ENCODE results near the gene POU3F1. TPM values are rescaled to one million over a fixed set of nuclear protein-coding genes. Genes with fewer than 3 reads are reported as not detected.

POU3F1 gene
- total and polyA plus RNA-seq, 2 of the 4 experiments (the other 2 are of a cell fraction): not detected

DNA sequence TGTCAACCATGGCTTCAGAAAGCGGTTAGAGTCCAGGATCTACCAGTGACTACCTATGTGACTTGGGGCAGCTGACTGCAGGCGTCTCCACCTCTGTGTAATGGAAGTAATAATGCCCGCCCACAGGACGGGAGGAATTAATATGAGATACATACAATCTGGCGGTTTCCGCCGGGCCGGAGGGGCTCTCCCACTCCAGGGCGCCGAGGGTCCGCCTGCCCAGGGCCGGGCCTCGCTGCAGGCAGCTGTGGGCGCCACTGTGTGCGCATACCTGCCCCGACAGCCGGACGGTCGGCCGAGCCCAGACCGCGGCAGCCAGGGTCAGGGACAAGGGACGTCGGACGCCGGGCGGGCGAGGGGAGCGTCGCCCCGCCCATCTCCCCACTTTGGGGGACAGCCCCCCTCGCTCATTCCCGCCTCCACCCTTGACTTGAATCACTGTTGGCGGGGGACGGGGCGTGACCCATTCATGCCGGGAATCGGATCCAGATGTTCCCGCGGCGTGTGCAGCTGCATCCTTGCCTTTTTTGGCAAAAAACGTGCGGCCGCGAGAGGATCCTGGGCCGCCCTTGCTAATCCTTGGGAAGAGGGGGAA is 50.7 kb downstream of the POU3F1 start (continued):
- TF ChIP-seq RFX5 (IDR thresholded peaks at IDR 0.05; ENCODE audit: low read depth, low read length): no peak

- H3K79me1 ChIP-seq (ENCODE audit: low read depth in 1 of 2, low read length in 2 of 2): peaks cover 22 to 46% of the 10 kb centered on the region in 2 experiments; a peak in 3 of 4 replicates
- H3K9ac ChIP-seq (ENCODE audit: low read depth, low read length): peak overlapping the region; percentile 54
- no peak overlapping the region for H2BK5ac ChIP-seq (ENCODE audit: low read depth, low read length, poor library complexity, severe bottlenecking)
- peaks cover 18% of the 10 kb centered on the region for H3K9me1 ChIP-seq (ENCODE audit: insufficient read depth, low read length)
- peak overlapping the region; percentile 97; the same call in 1 of the 2 replicates for H4K91ac ChIP-seq (ENCODE audit: insufficient read depth, low read depth, low read length)
- H4K5ac ChIP-seq (ENCODE audit: low read depth, low read length): peak overlapping the region; percentile 17; the same call in 1 of the 2 replicates
- no TSS peak for BruUV-seq (replicated peaks)
- ATAC-seq (ENCODE audit: low read depth): no peak
- H2AFZ ChIP-seq (replicated peaks; ENCODE audit: low read length, poor library complexity): peak overlapping the region; percentile 19
- peak overlapping the region; percentile 73 for H3K56ac ChIP-seq (ENCODE audit: extremely low read depth, insufficient read depth, low read length)
- ChIA-PET CTCF (no interaction called here), POLR2A (ENCODE audit: unreplicated experiment) (no interaction called here)
- peak overlapping the region; percentile 70; the same call in 1 of the 3 replicates for H2BK15ac ChIP-seq (ENCODE audit: low read depth, low read length)
- H2BK20ac ChIP-seq (ENCODE audit: low read depth, low read length): peak overlapping the region; percentile 21
- H4K20me1 ChIP-seq (ENCODE audit: insufficient read depth, low read length): no peaks in the 10 kb centered on the region
- H3K23ac ChIP-seq (ENCODE audit: low read depth, low read length): peak overlapping the region; percentile 53
- peak overlapping the region; percentile 95 for H2AK5ac ChIP-seq (ENCODE audit: low read depth, low read length)
- in situ Hi-C loops (cut with MboI; ENCODE audit: low sequenced_read_pairs) (no loop called here), intact Hi-C loops (cut with micrococcal nuclease) (no loop called here), dilution Hi-C loops (cut with HindIII; ENCODE audit: low sequenced_read_pairs, unreplicated experiment) (no loop called here)
- TF ChIP-seq MAFK (IDR thresholded peaks at IDR 0.05; ENCODE audit: low read depth, low read length): no peak
- TF ChIP-seq NFE2L2 (IDR thresholded peaks at IDR 0.05; ENCODE audit: low read depth, low read length): no peak
- no peak for TF ChIP-seq SMC3 (IDR thresholded peaks at IDR 0.05; ENCODE audit: low read depth, low read length)
- TF ChIP-seq USF2 (IDR thresholded peaks at IDR 0.05; ENCODE audit: low read depth, low read length): no peak
- TF ChIP-seq POLR2A (IDR thresholded peaks at IDR 0.05; ENCODE audit: low read depth, low read length): no peak
- no peak for TF ChIP-seq RCOR1 (IDR thresholded peaks at IDR 0.05; ENCODE audit: insufficient replicate concordance, low read length)
- TF ChIP-seq MXI1 (IDR thresholded peaks at IDR 0.05; ENCODE audit: borderline replicate concordance, low read depth, low read length): no peak
- TF ChIP-seq CEBPB (IDR thresholded peaks at IDR 0.05; ENCODE audit: low read depth, low read length): no peak
- TF ChIP-seq CHD1 (IDR thresholded peaks at IDR 0.05; ENCODE audit: low read depth, low read length): no peak
- no peak for TF ChIP-seq BHLHE40 (IDR thresholded peaks at IDR 0.05; ENCODE audit: low read depth, low read length)
- H3K14ac ChIP-seq (replicated peaks; ENCODE audit: low read depth, low read length): peak overlapping the region; percentile 72
- H3K27me3 ChIP-seq (ENCODE audit: control insufficient read depth, insufficient read depth, low read length): no peaks in the 10 kb centered on the region
- no peak for DNase-seq
- H2AK9ac ChIP-seq (replicated peaks; ENCODE audit: low read depth, low read length, poor library complexity): peak overlapping the region; percentile 22
- no peaks in the 10 kb centered on the region for H3K9me3 ChIP-seq (ENCODE audit: control insufficient read depth, insufficient read depth, low read length)
- WGBS, 2 experiments (ENCODE audit: extremely low coverage in 2 of 2, insufficient read length in 1 of 2): 66% methylated on average over 6 of the region's 11 CpGs; no CpG with 5 or more reads in 1 of the 2 experiments
- peak overlapping the region; percentile 89 for H3K4ac ChIP-seq (ENCODE audit: low read depth, low read length)
- H3K18ac ChIP-seq (ENCODE audit: low read depth, low read length): no peak overlapping the region; the same call in 1 of the 2 replicates
- peak overlapping the region; percentile 91 to 94 for H4K8ac ChIP-seq (ENCODE audit: low read depth in 2 of 2, low read length in 2 of 2)
- no peak overlapping the region; the same call in 1 of the 2 replicates for H3K4me2 ChIP-seq (ENCODE audit: low read depth, low read length)
- peaks cover 31% of the 10 kb centered on the region for H3K36me3 ChIP-seq (ENCODE audit: control insufficient read depth, insufficient read depth, low read length)
- no peak overlapping the region for H3K4me3 ChIP-seq (ENCODE audit: insufficient read depth, low read depth, low read length)
- H2BK120ac ChIP-seq (ENCODE audit: low read depth, low read length): peak overlapping the region; percentile 55
- H3K4me1 ChIP-seq (ENCODE audit: control insufficient read depth, insufficient read depth, low read length): peaks cover 22% of the 10 kb centered on the region
- peak overlapping the region; percentile 93 for H3K27ac ChIP-seq (ENCODE audit: insufficient read depth, low read length)
These were observed 51.6 kb downstream of the POU3F1 start for GRCh38 chr1:37994886-37995566.
